ENCODE results near the gene OPCML. TPM values are rescaled to one million over a fixed set of nuclear protein-coding genes. Genes with fewer than 3 reads are reported as not detected.

Gene OPCML
- total and polyA plus RNA-seq, 2 donors (not counting 1 experiment from before 2014, with no cell fraction given), result 0.99 to 2.8 TPM

DNA sequence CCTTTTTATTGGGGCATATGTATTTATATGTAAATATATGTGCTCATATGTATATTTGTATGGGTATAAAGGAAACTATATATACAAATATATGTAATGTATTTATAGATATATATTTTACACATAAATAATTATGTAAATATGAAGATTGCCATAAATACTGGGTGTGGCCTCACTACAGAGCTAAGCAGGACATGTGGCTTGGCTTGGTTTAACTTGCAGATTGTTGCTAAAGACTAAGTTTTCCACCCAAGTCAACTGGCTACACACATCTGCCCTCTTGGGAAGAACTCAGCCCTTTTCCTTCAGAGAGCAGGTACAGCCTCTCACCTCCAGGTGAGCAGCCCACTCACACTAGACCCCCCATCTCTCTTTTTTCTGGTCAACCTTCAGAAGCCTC, 315.5 kb downstream of the OPCML start:
- Histone ChIP-seq H3K4me2 (ENCODE audit: extremely low read depth, insufficient read depth, low read length) (no peak overlapping the region), H3K9ac (ENCODE audit: insufficient read depth, low read length) (no peak overlapping the region), H2AFZ (ENCODE audit: low read length) (no peak overlapping the region), H3K36me3 (ENCODE audit: control insufficient read depth, insufficient read depth, low read length) (no peaks in the 10 kb centered on the region), H3K4me1 (ENCODE audit: control insufficient read depth, extremely low read depth, insufficient read depth, low read length) (no peaks in the 10 kb centered on the region), H3K79me2 (ENCODE audit: control insufficient read depth, insufficient read depth, low read length) (no peaks in the 10 kb centered on the region), H3K4me3 (replicated peaks in 1 of 4; ENCODE audit: control extremely low read depth in 1 of 4, insufficient read depth in 1 of 4, low read depth in 3 of 4, low read length in 4 of 4) (no peak overlapping the region), H3K27ac (ENCODE audit: insufficient read depth, low read length) (no peak overlapping the region), H4K20me1 (ENCODE audit: control insufficient read depth, extremely low read depth, insufficient read depth, low read length) (no peaks in the 10 kb centered on the region), H3K27me3 (ENCODE audit: control insufficient read depth, insufficient read depth, low read length) (no peaks in the 10 kb centered on the region), H3K9me3 (ENCODE audit: control insufficient read depth, insufficient read depth, low read depth, low read length) (no peaks in the 10 kb centered on the region)
- TF ChIP-seq, protein P1, sequence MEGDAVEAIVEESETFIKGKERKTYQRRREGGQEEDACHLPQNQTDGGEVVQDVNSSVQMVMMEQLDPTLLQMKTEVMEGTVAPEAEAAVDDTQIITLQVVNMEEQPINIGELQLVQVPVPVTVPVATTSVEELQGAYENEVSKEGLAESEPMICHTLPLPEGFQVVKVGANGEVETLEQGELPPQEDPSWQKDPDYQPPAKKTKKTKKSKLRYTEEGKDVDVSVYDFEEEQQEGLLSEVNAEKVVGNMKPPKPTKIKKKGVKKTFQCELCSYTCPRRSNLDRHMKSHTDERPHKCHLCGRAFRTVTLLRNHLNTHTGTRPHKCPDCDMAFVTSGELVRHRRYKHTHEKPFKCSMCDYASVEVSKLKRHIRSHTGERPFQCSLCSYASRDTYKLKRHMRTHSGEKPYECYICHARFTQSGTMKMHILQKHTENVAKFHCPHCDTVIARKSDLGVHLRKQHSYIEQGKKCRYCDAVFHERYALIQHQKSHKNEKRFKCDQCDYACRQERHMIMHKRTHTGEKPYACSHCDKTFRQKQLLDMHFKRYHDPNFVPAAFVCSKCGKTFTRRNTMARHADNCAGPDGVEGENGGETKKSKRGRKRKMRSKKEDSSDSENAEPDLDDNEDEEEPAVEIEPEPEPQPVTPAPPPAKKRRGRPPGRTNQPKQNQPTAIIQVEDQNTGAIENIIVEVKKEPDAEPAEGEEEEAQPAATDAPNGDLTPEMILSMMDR (conservative IDR thresholded peaks at IDR 0.05 in 1 of 2, IDR thresholded peaks at IDR 0.05 in 1 of 2; ENCODE audit: low read depth in 1 of 2, low read length in 2 of 2), result no peak
- TF ChIP-seq EZH2 (IDR thresholded peaks at IDR 0.05; ENCODE audit: low read length, missing control alignments), result no peak
- no peak for DNase-seq (ENCODE audit: low read depth in 2 of 2)

DNA sequence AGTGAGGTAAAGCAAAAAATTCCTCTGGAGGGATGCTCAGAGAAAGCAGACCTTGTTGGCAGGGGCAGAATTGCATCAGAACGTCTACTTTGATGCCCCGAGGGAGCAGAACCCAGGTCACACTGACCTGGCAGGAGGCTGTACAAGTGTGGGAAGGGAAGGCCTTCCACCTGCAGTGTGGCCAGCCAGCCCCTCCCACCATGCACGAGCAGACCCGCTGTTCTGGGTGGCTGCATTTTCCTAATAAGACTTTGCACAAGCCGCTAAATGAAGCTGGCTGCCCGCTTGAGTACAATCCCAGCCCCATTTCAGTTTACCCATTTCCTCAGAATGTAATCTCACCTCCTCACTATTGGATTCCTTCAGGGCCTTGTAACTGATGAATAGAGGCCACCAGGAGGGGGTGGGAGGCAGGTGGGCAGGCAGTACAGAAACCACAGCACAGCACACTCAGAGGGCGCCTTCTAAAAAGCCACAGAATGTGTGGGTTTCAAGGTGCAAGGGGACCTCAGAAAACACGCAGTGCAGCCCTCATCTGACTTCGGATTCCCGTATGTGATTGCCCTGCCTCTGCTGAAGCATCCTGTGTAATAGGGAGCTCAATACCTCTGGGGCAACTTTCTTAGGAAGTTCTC, 316.6 kb downstream of the OPCML start:
- Histone ChIP-seq H3K4me2 (ENCODE audit: extremely low read depth, insufficient read depth, low read length) (no peak overlapping the region), H3K9me3 (ENCODE audit: control insufficient read depth, insufficient read depth, low read depth, low read length) (no peaks in the 10 kb centered on the region), H3K27me3 (ENCODE audit: control insufficient read depth, insufficient read depth, low read length) (no peaks in the 10 kb centered on the region), H2AFZ (ENCODE audit: low read length) (no peak overlapping the region), H3K4me3 (replicated peaks in 1 of 4; ENCODE audit: control extremely low read depth in 1 of 4, insufficient read depth in 1 of 4, low read depth in 3 of 4, low read length in 4 of 4) (no peak overlapping the region), H4K20me1 (ENCODE audit: control insufficient read depth, extremely low read depth, insufficient read depth, low read length) (no peaks in the 10 kb centered on the region), H3K36me3 (ENCODE audit: control insufficient read depth, insufficient read depth, low read length) (no peaks in the 10 kb centered on the region), H3K79me2 (ENCODE audit: control insufficient read depth, insufficient read depth, low read length) (no peaks in the 10 kb centered on the region), H3K4me1 (ENCODE audit: control insufficient read depth, extremely low read depth, insufficient read depth, low read length) (no peaks in the 10 kb centered on the region), H3K27ac (ENCODE audit: insufficient read depth, low read length) (no peak overlapping the region), H3K9ac (ENCODE audit: insufficient read depth, low read length) (no peak overlapping the region)
- TF ChIP-seq, protein P1 (conservative IDR thresholded peaks at IDR 0.05 in 1 of 2, IDR thresholded peaks at IDR 0.05 in 1 of 2; ENCODE audit: low read depth in 1 of 2, low read length in 2 of 2), result no peak
- TF ChIP-seq EZH2 (IDR thresholded peaks at IDR 0.05; ENCODE audit: low read length, missing control alignments), result no peak
- no peak for DNase-seq (ENCODE audit: low read depth in 2 of 2)

DNA sequence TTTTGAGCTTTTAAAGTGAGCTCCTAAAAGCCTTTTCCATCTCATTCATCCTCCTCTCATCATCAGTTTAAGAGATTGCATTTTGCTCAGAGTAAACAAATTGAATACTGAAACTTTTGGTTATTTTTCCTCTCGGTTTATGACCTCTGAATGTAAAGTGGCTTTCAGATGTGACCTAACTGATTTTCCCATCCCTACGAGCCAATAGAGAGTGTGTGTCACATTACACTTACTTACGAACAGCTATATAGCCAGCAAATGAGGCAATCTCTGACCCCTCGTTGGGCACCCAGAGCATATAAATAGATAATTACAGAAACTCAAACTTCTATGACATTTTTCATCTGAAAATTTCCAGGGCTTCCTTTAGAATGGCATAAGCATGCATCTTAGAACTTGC, 317.7 kb downstream of the OPCML start:
- Histone ChIP-seq H4K20me1 (ENCODE audit: control insufficient read depth, extremely low read depth, insufficient read depth, low read length) (no peaks in the 10 kb centered on the region), H3K9ac (ENCODE audit: insufficient read depth, low read length) (no peak overlapping the region), H2AFZ (ENCODE audit: low read length) (no peak overlapping the region), H3K4me3 (replicated peaks in 1 of 4; ENCODE audit: control extremely low read depth in 1 of 4, insufficient read depth in 1 of 4, low read depth in 3 of 4, low read length in 4 of 4) (no peak overlapping the region), H3K4me2 (ENCODE audit: extremely low read depth, insufficient read depth, low read length) (no peak overlapping the region), H3K27ac (ENCODE audit: insufficient read depth, low read length) (no peak overlapping the region), H3K27me3 (ENCODE audit: control insufficient read depth, insufficient read depth, low read length) (no peaks in the 10 kb centered on the region), H3K79me2 (ENCODE audit: control insufficient read depth, insufficient read depth, low read length) (no peaks in the 10 kb centered on the region), H3K4me1 (ENCODE audit: control insufficient read depth, extremely low read depth, insufficient read depth, low read length) (no peaks in the 10 kb centered on the region), H3K36me3 (ENCODE audit: control insufficient read depth, insufficient read depth, low read length) (no peaks in the 10 kb centered on the region), H3K9me3 (ENCODE audit: control insufficient read depth, insufficient read depth, low read depth, low read length) (no peaks in the 10 kb centered on the region)
- DNase-seq (ENCODE audit: low read depth in 2 of 2), result no peak
- TF ChIP-seq, protein P1 (conservative IDR thresholded peaks at IDR 0.05 in 1 of 2, IDR thresholded peaks at IDR 0.05 in 1 of 2; ENCODE audit: low read depth in 1 of 2, low read length in 2 of 2), result no peak
- TF ChIP-seq EZH2 (IDR thresholded peaks at IDR 0.05; ENCODE audit: low read length, missing control alignments), result no peak
